Choroid plexus epithelial cell (primary cell): Measurements from ENCODE around the gene OGG1.

Experiments
- DNase-seq: peaks from one replicate; pipeline ENCODE4 v3.0.0-alpha.2; 2010; ENCODE audit warnings: low read depth
- H3K4me3 ChIP-seq: 2 replicates; pipeline ENCODE4 v1.5.1; 2011; ENCODE audit warnings: low read depth, mild to moderate bottlenecking, control low read depth, low read length, moderate library complexity
- TF ChIP-seq, protein P1 (sequence below): conservative IDR thresholded peaks from 2 replicates; pipeline ENCODE4 v1.5.1; 2011; ENCODE audit warnings: low read depth, mild to moderate bottlenecking, control low read depth, inconsistent platforms, low read length, moderate library complexity

Gene OGG1

GRCh38 chr3:9727041-9727595 is 22.6 kb upstream of the OGG1 start:
- TF ChIP-seq, protein P1, sequence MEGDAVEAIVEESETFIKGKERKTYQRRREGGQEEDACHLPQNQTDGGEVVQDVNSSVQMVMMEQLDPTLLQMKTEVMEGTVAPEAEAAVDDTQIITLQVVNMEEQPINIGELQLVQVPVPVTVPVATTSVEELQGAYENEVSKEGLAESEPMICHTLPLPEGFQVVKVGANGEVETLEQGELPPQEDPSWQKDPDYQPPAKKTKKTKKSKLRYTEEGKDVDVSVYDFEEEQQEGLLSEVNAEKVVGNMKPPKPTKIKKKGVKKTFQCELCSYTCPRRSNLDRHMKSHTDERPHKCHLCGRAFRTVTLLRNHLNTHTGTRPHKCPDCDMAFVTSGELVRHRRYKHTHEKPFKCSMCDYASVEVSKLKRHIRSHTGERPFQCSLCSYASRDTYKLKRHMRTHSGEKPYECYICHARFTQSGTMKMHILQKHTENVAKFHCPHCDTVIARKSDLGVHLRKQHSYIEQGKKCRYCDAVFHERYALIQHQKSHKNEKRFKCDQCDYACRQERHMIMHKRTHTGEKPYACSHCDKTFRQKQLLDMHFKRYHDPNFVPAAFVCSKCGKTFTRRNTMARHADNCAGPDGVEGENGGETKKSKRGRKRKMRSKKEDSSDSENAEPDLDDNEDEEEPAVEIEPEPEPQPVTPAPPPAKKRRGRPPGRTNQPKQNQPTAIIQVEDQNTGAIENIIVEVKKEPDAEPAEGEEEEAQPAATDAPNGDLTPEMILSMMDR, result peak; percentile 40
- DNase-seq, result no peak
- no peak overlapping the region for H3K4me3 ChIP-seq

DNA sequence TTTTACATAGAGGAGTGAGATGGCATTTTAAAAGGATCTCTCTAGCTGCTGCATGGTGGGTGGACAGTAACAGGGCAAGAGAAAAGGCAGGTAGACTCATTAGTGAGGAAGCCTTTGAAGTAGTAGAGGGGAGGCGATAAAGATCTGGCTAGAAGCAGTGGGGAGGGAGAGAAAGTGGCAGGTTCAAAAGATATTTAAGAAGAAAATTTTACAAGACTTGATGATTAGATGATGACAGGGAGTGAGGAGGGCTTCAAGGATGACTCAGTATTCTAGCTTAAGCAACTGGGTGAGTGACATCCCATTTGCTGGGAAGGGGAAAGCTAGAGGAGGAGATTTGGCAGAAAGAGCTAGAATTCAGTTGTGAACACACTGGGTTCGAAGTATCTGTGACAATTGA is 22.0 kb upstream of the OGG1 start:
- peak; percentile 72 for DNase-seq
- H3K4me3 ChIP-seq, result no peak overlapping the region
- TF ChIP-seq, protein P1, result no peak

DNA sequence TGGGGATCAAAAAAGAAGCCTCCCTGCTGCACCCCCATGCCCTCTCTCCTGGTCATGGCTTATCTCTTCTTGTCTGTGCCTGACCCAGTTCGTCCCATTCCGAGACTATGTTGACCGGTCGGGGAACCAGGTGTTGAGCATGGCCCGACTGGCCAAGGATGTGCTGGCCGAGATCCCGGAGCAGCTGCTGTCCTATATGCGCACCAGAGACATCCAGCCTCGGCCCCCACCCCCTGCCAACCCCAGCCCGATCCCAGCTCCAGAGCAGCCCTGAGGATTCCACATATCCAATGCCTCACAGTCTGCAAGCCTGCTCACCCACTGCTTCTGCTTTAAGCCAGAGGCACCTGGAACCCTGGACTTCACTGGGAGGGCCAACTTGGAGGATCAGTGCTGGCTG is 20.3 kb upstream of the OGG1 start:
- TF ChIP-seq, protein P1, result no peak
- DNase-seq, result no peak

GRCh38 chr3:9730657-9731205 is 19.0 kb upstream of the OGG1 start:
- peak overlapping the region; percentile 62 for H3K4me3 ChIP-seq
- no peak for DNase-seq
- TF ChIP-seq, protein P1, result no peak

More for the DNA sequence above, 20.3 kb upstream of the OGG1 start:
- H3K4me3 ChIP-seq, result no peak overlapping the region

DNA sequence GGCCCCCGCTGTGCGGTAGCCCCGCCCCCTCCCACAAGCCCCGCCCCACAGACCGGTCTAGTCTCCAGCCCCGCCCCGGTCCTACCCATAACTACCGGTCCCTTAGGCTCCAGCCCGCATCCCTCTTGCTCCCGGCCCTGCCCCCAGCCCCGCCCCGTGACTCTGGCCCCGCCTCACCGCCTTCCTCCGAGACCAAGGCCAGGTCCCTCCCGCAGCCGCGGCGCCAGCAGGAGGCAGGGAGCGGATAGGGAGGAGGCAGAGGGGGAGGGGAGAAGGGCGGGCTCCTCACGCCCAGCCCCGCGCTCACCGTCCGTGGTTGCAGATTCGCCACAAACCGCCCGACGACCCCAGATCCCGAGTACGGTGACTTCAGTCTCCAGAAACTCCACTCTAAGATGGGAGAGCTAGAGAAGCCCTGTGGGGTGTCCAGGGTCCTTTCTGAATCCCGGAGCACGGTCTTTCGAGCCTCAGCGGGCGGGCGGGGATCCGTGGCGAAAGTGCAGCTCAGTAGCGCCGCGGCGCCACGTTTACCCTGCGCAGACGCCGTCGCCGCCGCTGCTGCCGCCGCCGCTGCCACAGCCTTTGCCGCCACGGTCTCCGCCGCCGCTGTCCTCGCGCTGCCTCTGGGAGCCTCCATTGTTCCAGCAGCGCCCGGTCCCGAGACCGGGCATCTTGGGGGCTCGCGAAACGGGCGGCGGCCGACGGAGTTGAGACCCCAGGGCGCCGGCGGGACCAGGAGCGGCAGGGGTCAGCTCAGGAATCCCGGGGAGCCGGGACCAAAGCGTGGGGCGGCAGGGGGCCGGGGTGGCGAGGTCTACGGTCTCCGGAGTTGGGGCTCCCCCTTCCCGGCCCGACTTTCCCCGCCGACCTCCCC is 18.3 kb upstream of the OGG1 start, which contains the start of gene BRPF1:
BRPF1 (plus strand) TSS at position 530 of the 874 bp plus-strand sequence. CDS start 2,406 bp downstream, outside the sequence.
- H3K4me3 ChIP-seq, result peak within 1 kb of the TSS; percentile 88
- TF ChIP-seq, protein P1, result peak; percentile 28
- peak; percentile 100 for DNase-seq

- no peak for DNase-seq
- TF ChIP-seq, protein P1, result no peak
Measured at GRCh38 chr3:9732080-9732739, 17.5 kb upstream of the OGG1 start.

More at GRCh38 chr3:9732080-9732739, 17.5 kb upstream of the OGG1 start:
- H3K4me3 ChIP-seq, result peak overlapping the region; percentile 88
